ENCODE data around the gene ARMC6. TPM values are rescaled to one million over a fixed set of nuclear protein-coding genes. Genes with fewer than 3 reads are reported as not detected.

The ARMC6 gene
- total and polyA plus RNA-seq, 2 donors (not counting 3 experiments of a cell fraction or from before 2014, with no cell fraction given): 33.9 to 44.7 TPM

DNA sequence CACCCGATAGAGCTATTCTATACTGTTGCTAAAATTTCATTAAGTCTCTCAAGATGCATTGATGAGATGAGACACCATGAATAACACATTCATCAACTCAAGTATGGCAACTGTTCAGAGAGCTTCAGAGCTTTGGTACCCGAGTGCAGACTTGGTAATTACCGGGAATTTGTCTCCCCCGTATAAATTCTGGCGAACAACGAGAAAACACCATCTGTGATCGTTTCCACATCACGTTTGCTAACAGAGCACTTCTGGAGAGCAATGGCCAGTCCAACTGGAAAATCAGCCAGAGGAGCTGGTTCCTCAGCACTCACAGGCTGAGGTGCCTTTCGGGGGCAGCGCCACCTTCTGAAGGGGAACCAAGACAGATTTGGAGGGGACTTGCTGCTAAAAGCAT, 40.3 kb upstream of the ARMC6 start:
- no peak overlapping the region for H3K4me3 ChIP-seq (replicated peaks in 1 of 3; ENCODE audit: insufficient read depth in 1 of 3, low read depth in 1 of 3, low read length in 3 of 3)
- no TSS peak for BruUV-seq (replicated peaks)
- no peak for DNase-seq (ENCODE audit: low read depth, low spot score)
- no peak overlapping the region for H2AFZ ChIP-seq (ENCODE audit: low read depth, low read length)
- no peaks in the 10 kb centered on the region for H3K9me1 ChIP-seq (replicated peaks; ENCODE audit: control insufficient read depth, extremely low read depth, insufficient read depth, low read length)
- dilution Hi-C loops (cut with MboI; ENCODE audit: extremely low pct_ligation_motif_present, low sequenced_read_pairs): no loop called here
- H3K27ac ChIP-seq (ENCODE audit: insufficient read depth, low read depth, low read length): no peak overlapping the region
- H4K20me1 ChIP-seq (replicated peaks; ENCODE audit: control insufficient read depth, extremely low read depth, insufficient read depth, low read length): no peaks in the 10 kb centered on the region
- no peak for TF ChIP-seq JUN (IDR thresholded peaks at IDR 0.05; ENCODE audit: borderline replicate concordance, insufficient read depth, insufficient read length, low read depth)
- no peak for TF ChIP-seq MYC (IDR thresholded peaks at IDR 0.05; ENCODE audit: low read depth, low read length)
- TF ChIP-seq FOS (IDR thresholded peaks at IDR 0.05; ENCODE audit: borderline replicate concordance, insufficient read depth, low read length): no peak
- TF ChIP-seq EZH2 (IDR thresholded peaks at IDR 0.05; ENCODE audit: borderline replicate concordance, low read depth, low read length, severe bottlenecking): no peak
- TF ChIP-seq, protein P1, sequence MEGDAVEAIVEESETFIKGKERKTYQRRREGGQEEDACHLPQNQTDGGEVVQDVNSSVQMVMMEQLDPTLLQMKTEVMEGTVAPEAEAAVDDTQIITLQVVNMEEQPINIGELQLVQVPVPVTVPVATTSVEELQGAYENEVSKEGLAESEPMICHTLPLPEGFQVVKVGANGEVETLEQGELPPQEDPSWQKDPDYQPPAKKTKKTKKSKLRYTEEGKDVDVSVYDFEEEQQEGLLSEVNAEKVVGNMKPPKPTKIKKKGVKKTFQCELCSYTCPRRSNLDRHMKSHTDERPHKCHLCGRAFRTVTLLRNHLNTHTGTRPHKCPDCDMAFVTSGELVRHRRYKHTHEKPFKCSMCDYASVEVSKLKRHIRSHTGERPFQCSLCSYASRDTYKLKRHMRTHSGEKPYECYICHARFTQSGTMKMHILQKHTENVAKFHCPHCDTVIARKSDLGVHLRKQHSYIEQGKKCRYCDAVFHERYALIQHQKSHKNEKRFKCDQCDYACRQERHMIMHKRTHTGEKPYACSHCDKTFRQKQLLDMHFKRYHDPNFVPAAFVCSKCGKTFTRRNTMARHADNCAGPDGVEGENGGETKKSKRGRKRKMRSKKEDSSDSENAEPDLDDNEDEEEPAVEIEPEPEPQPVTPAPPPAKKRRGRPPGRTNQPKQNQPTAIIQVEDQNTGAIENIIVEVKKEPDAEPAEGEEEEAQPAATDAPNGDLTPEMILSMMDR (IDR thresholded peaks at IDR 0.05; ENCODE audit: extremely low read depth in 1 of 2, insufficient read depth in 1 of 2, low read depth in 1 of 2, low read length in 2 of 2): no peak
- no peak for TF ChIP-seq POLR2AphosphoS5 (IDR thresholded peaks at IDR 0.05; ENCODE audit: insufficient read depth, low read depth, low read length)
- TF ChIP-seq, protein P2, sequence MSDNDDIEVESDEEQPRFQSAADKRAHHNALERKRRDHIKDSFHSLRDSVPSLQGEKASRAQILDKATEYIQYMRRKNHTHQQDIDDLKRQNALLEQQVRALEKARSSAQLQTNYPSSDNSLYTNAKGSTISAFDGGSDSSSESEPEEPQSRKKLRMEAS (IDR thresholded peaks at IDR 0.05; ENCODE audit: insufficient read depth, insufficient read length): no peak
- TF ChIP-seq GATA2 (IDR thresholded peaks at IDR 0.05; ENCODE audit: insufficient read depth, insufficient read length, low read depth, low read length): no peak
- no peak for TF ChIP-seq POLR2A (IDR thresholded peaks at IDR 0.05; ENCODE audit: low read depth, low read length)
- ChIA-PET CTCF (no interaction called here), POLR2A (no interaction called here)
- intact Hi-C loops (cut with micrococcal nuclease): no loop called here
- H3K27me3 ChIP-seq (ENCODE audit: control insufficient read depth in 2 of 2, insufficient read depth in 2 of 2, low read length in 2 of 2): no peaks in the 10 kb centered on the region
- FAIRE-seq: no peak
- H3K9ac ChIP-seq (replicated peaks; ENCODE audit: extremely low read depth, insufficient read depth, low read length): no peak overlapping the region
- peaks cover 15 to 17% of the 10 kb centered on the region in 2 experiments for H3K36me3 ChIP-seq (ENCODE audit: control insufficient read depth in 2 of 2, extremely low read depth in 1 of 2, insufficient read depth in 2 of 2, low read length in 2 of 2)
- no peak overlapping the region for H3K4me2 ChIP-seq (ENCODE audit: insufficient read depth, low read length)
- H3K9me3 ChIP-seq (replicated peaks; ENCODE audit: control insufficient read depth, insufficient read depth, low read length): no peaks in the 10 kb centered on the region
- H3K4me1 ChIP-seq (ENCODE audit: control insufficient read depth, extremely low read depth, insufficient read depth, low read length): no peaks in the 10 kb centered on the region
- no peaks in the 10 kb centered on the region for H3K79me2 ChIP-seq (ENCODE audit: control insufficient read depth, insufficient read depth, low read length)

Data from endothelial cell of umbilical vein (primary cell).